Smooth muscle cell (in vitro differentiated cells): Measurements from ENCODE around the gene DCUN1D3. TPM values are rescaled to one million over a fixed set of nuclear protein-coding genes. Genes with fewer than 3 reads are reported as not detected.

ENCODE experiments used
- DNase-seq: peaks from one replicate; lab custom pipeline; 2025; ENCODE audit not compliant: unreplicated experiment; lab: John Stamatoyannopoulos, UW
- H2AFZ ChIP-seq: fragments of 200-600 bp; sonication (generic); 2 replicates; pipeline ENCODE4 v1.6.0; 2016; ENCODE audit warnings: antibody characterized with exemption, low read depth, mild to moderate bottlenecking
- H3F3A ChIP-seq: fragments of 200-600 bp; sonication (generic); 2 replicates; pipeline ENCODE4 v1.6.0; 2017; ENCODE audit warnings: antibody characterized with exemption, low read depth
- H3K27ac ChIP-seq: fragments of 200-600 bp; sonication (generic); 2 replicates; pipeline ENCODE4 v1.5.1; 2016; ENCODE audit warnings: low read depth, mild to moderate bottlenecking
- H3K27me3 ChIP-seq: fragments of 200-600 bp; sonication (generic); 2 replicates; pipeline ENCODE4 v1.6.1; 2016; ENCODE audit warnings: low read depth, mild to moderate bottlenecking
- H3K36me3 ChIP-seq: fragments of 200-600 bp; sonication (generic); 2 replicates; pipeline ENCODE4 v1.5.1; 2016; ENCODE audit warnings: low read depth
- H3K4me1 ChIP-seq: fragments of 200-600 bp; sonication (generic); 2 replicates; pipeline ENCODE4 v1.5.1; 2016; ENCODE audit warnings: low read depth
- H3K4me2 ChIP-seq: fragments of 200-600 bp; sonication (generic); 2 replicates; pipeline ENCODE4 v1.6.0; 2016; ENCODE audit warnings: mild to moderate bottlenecking
- H3K4me3 ChIP-seq: fragments of 200-600 bp; sonication (generic); 2 replicates; pipeline ENCODE4 v1.5.1; 2016; ENCODE audit warnings: mild to moderate bottlenecking
- H3K79me2 ChIP-seq: fragments of 200-600 bp; sonication (generic); 2 replicates; pipeline ENCODE4 v1.6.0; 2016; ENCODE audit warnings: low read depth, mild to moderate bottlenecking
- H3K9ac ChIP-seq: fragments of 200-600 bp; sonication (generic); 2 replicates; pipeline ENCODE4 v1.6.0; 2016; ENCODE audit warnings: low read depth
- H3K9me3 ChIP-seq: fragments of 200-600 bp; sonication (generic); replicated peaks from 2 replicates; pipeline ENCODE4 v1.5.1; 2016; ENCODE audit warnings: low read depth
- H4K20me1 ChIP-seq: fragments of 200-600 bp; sonication (generic); 2 replicates; pipeline ENCODE4 v1.6.0; 2016; ENCODE audit warnings: low read depth
- CTCF ChIP-seq: fragments of 200-600 bp; sonication (generic); IDR thresholded peaks from 2 replicates; pipeline ENCODE4 v1.5.1; 2017; ENCODE audit warnings: borderline replicate concordance, mild to moderate bottlenecking, antibody characterized with exemption; ENCODE audit not compliant: insufficient read depth, poor library complexity, severe bottlenecking
- WGBS: methylation state at CpG from one replicate; pipeline ENCODE4 v1.1.7; 2016; ENCODE audit warnings: low lambda C conversion rate; 5-methylcytosine and 5-hydroxymethylcytosine counted together
- polyA plus RNA-seq: library from polyadenylated mRNA; unstranded; fragments of >200 nt; fragmentation: Nextera tagmentation; extraction: Ambion mirVana; gene quantifications from 2 replicates; pipeline ENCODE4 v1.2.1, GENCODE V29; 2016
- total RNA-seq: library from RNA; depleted of rRNA; stranded (reverse); fragments of >200 nt; gene quantifications from 2 replicates; pipeline ENCODE4 v1.2.3, GENCODE V29; 2014

The DCUN1D3 gene
- total RNA-seq (36.3 and 37.8 TPM in 2 replicates), polyA plus RNA-seq (12.6 and 13.5 TPM in 2 replicates)

GRCh38 chr16:20900299-20901067 is at the start of gene DCUN1D3, which contains the start of gene LYRM1:
TSS of gene DCUN1D3 (minus strand) at chr16:20900358. CDS start at chr16:20862538, 37,820 bp downstream.
TSS of gene LYRM1 (plus strand) at chr16:20900771. CDS start at chr16:20915556, 14,785 bp downstream.
- Histone ChIP-seq H2AFZ (no peak within 1 kb of the TSS), H3K27me3 (no peaks in the 10 kb centered on the region), H3K4me2 (peak within 1 kb of the TSS; percentile 91), H4K20me1 (peaks cover 42% of the 10 kb centered on the region), H3K27ac (peak within 1 kb of the TSS; percentile 94), H3K4me3 (peak within 1 kb of the TSS; percentile 80), H3K9ac (peak within 1 kb of the TSS; percentile 95), H3K79me2 (peaks cover 55% of the 10 kb centered on the region), H3K36me3 (no peaks in the 10 kb centered on the region), H3F3A (peaks cover 8% of the 10 kb centered on the region), H3K9me3 (no peaks in the 10 kb centered on the region), H3K4me1 (peaks cover 42% of the 10 kb centered on the region)
- peak; percentile 87 for DNase-seq
- no peak for TF ChIP-seq CTCF
- WGBS = under 1% methylated on average over 60 of the region's 62 CpGs

- Histone ChIP-seq H3K4me1 (no peaks in the 10 kb centered on the region), H3K9ac (no peak overlapping the region), H3K27me3 (no peaks in the 10 kb centered on the region), H3K36me3 (no peaks in the 10 kb centered on the region), H3K79me2 (no peaks in the 10 kb centered on the region), H3K27ac (no peak overlapping the region), H2AFZ (no peak overlapping the region), H3F3A (no peaks in the 10 kb centered on the region), H3K4me2 (no peak overlapping the region), H3K4me3 (no peak overlapping the region), H3K9me3 (no peaks in the 10 kb centered on the region), H4K20me1 (no peaks in the 10 kb centered on the region)
- WGBS = 85% methylated on average over 3 of the region's 3 CpGs
- no peak for DNase-seq
- no peak for TF ChIP-seq CTCF
Measured at GRCh38 chr16:20949660-20950059, 49.5 kb upstream of the DCUN1D3 start.

GRCh38 chr16:20948444-20948843 is 48.3 kb upstream of the DCUN1D3 start:
- Histone ChIP-seq H4K20me1 (no peaks in the 10 kb centered on the region), H3F3A (no peaks in the 10 kb centered on the region), H3K27ac (no peak overlapping the region), H3K4me1 (no peaks in the 10 kb centered on the region), H3K9me3 (no peaks in the 10 kb centered on the region), H3K4me2 (no peak overlapping the region), H3K27me3 (no peaks in the 10 kb centered on the region), H3K79me2 (no peaks in the 10 kb centered on the region), H3K9ac (no peak overlapping the region), H3K36me3 (no peaks in the 10 kb centered on the region), H3K4me3 (no peak overlapping the region), H2AFZ (no peak overlapping the region)
- 87% methylated on average over 9 of the region's 9 CpGs for WGBS
- TF ChIP-seq CTCF = no peak
- DNase-seq = no peak
